Adrenal gland (tissue), 12 donors: Measurements from ENCODE around the gene RNF181. TPM values are rescaled to one million over a fixed set of nuclear protein-coding genes. Genes with fewer than 3 reads are reported as not detected.
"Not testable (repeated sequence)": the region's sequence is repeated elsewhere in the genome, so short reads cannot be mapped to it uniquely, and the experiment has no call there.

ENCODE experiments used
- DNase-seq, 7 donors: peaks; one replicate each; pipeline ENCODE4 v3.0.0-alpha.2; 2019 to 2020
- H3K27ac ChIP-seq, 5 donors: fragments of 200-600 bp; sonication (generic) in 4 of 5; 1 replicate in 3 of 5; 2 replicates in 2 of 5; pipeline versions ENCODE4 v1.5.1 to v1.8.0; 2016 to 2020; ENCODE audit warnings: mild to moderate bottlenecking in 1 of 5
- H3K27me3 ChIP-seq: fragments of 200-600 bp; 2 replicates; pipeline ENCODE4 v1.8.0; 2021
- H3K36me3 ChIP-seq, 2 donors: fragments of 200-600 bp; replicated peaks in 1 of 2; 1 replicate in 1 of 2; 2 replicates in 1 of 2; pipeline versions ENCODE4 v1.5.1 to v1.8.0; 2018 to 2022
- H3K4me1 ChIP-seq, 2 donors: fragments of 200-600 bp; replicated peaks in 1 of 2; 1 replicate in 1 of 2; 2 replicates in 1 of 2; pipeline versions ENCODE4 v1.5.1 to v1.8.0; 2018 to 2021
- H3K4me3 ChIP-seq, 4 donors: fragments of 200-600 bp; sonication (generic) in 3 of 4; one replicate each; pipeline ENCODE4 v1.5.1; 2016 to 2018
- H3K9me3 ChIP-seq, 3 donors: fragments of 200-600 bp; sonication (generic) in 1 of 3; replicated peaks in 1 of 3; 1 replicate in 2 of 3; 2 replicates in 1 of 3; pipeline versions ENCODE4 v1.5.1 to v1.8.0; 2016 to 2021
- POLR2A ChIP-seq, 2 donors: fragments of 450-650 bp; IDR thresholded peaks; one replicate each; pipeline ENCODE4 v1.6.1; 2017; ENCODE audit warnings: antibody characterized with exemption in 2 of 2, mild to moderate bottlenecking in 2 of 2, moderate library complexity in 1 of 2
- WGBS, 4 donors: extraction: QIAGEN DNeasy Blood & Tissue Kit in 2 of 4; methylation state at CpG; one replicate each; pipeline versions ENCODE4 v1.1.5 to v1.1.7; 2013 to 2017; 5-methylcytosine and 5-hydroxymethylcytosine counted together
- intact Hi-C, 2 donors: fragments of 100-400 bp; cut with DNase I; formaldehyde crosslinking; loops; one replicate each; pipeline versions ENCODE4 v1.14.1 to v1.15.0; 2022 to 2023
- polyA plus RNA-seq, 3 donors: library from polyadenylated mRNA; stranded (reverse); fragments of 200-250 nt in 2 of 3; fragments of 350-450 nt in 1 of 3; fragmentation: Illumina TruSeq in 1 of 3; extraction: RNeasy Lipid Tissue Mini Kit (QIAGEN cat#74804) in 1 of 3; gene quantifications; one replicate each; pipeline ENCODE4 v1.2.3, GENCODE V29; 2013 to 2014
- total RNA-seq, 9 donors: library from RNA; depleted of rRNA in 4 of 9; stranded (reverse); fragments of >200 nt in 4 of 9; fragments of 120-200 nt in 1 of 9; fragmentation: NEBNext Ultra II Directional in 1 of 9; extraction: Animal tissue kit (Norgen Biotek cat#: 25700) in 1 of 9; gene quantifications; one replicate each; pipeline versions ENCODE4 v1.1.0 to v1.2.4, GENCODE V29; 2013 to 2023
- TF ChIP-seq, protein P1 (sequence below), 6 experiments: fragments of 450-650 bp in 4 of 6; fragments of 200-600 bp in 2 of 6; sonication (generic) in 1 of 6; IDR thresholded peaks; 1 replicate in 5 of 6; 2 replicates in 1 of 6; pipeline versions ENCODE4 v1.5.1 to v1.8.0; 2016 to 2021; ENCODE audit warnings: antibody characterized with exemption in 6 of 6, mild to moderate bottlenecking in 2 of 6, moderate library complexity in 1 of 6
- donor health status: healthy with polysubstance abuse.
- donor health status: Bipolar disorder and iron deficiency.
- donor health status: DM: yes; HTN: yes; CAD: no.
- donor health status: DM: no; HTN: no; CAD: no.
- donor health status: DM: no; HTN: no; CAD: no.
- donor health status: DM: yes; HTN: yes; CAD: no.

Gene RNF181
- total and polyA plus RNA-seq, 12 donors = 93.8 to 295 (median 180) TPM

DNA sequence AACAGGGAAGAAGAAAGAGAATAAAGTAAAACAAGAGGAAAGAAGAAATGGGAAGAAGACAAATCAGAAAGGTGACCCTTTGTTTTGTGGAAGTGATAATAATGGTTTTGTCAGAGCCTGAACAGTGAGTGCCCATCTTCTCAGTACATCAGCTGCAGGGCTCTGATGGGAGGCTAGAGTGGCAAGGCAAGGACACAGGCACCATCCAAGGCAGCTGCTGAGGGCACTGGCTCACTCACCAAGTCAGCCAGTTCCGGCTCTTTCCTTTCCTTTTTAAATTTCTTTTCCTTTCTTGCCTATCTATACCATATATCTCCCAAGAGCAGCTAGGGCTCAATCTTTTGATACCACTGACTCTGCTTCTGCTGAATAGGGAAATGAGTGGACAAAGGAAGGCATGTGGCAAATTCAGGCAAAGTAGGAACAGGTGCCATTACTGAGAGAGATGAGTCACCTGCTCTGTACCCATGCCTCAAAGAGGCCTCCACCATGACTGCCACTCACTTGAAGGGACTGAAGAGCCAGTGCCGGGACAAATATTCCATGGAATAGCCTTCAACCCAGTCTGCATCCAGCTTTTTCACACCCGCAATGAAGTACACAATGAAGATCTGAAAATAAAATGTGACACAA lies 40.4 kb upstream of the RNF181 start:
- no peak for TF ChIP-seq POLR2A (IDR thresholded peaks at IDR 0.05)
- TF ChIP-seq, protein P1, sequence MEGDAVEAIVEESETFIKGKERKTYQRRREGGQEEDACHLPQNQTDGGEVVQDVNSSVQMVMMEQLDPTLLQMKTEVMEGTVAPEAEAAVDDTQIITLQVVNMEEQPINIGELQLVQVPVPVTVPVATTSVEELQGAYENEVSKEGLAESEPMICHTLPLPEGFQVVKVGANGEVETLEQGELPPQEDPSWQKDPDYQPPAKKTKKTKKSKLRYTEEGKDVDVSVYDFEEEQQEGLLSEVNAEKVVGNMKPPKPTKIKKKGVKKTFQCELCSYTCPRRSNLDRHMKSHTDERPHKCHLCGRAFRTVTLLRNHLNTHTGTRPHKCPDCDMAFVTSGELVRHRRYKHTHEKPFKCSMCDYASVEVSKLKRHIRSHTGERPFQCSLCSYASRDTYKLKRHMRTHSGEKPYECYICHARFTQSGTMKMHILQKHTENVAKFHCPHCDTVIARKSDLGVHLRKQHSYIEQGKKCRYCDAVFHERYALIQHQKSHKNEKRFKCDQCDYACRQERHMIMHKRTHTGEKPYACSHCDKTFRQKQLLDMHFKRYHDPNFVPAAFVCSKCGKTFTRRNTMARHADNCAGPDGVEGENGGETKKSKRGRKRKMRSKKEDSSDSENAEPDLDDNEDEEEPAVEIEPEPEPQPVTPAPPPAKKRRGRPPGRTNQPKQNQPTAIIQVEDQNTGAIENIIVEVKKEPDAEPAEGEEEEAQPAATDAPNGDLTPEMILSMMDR (IDR thresholded peaks at IDR 0.05) = no peak
- peaks cover 0 to 28% of the 10 kb centered on the region in 2 donors for H3K4me1 ChIP-seq

GRCh38 chr2:85557130-85557529 lies 38.4 kb upstream of the RNF181 start:
- Histone ChIP-seq H3K27me3 (no peaks in the 10 kb centered on the region), H3K36me3 (peaks cover 0 to 45% of the 10 kb centered on the region in 2 donors), H3K27ac (no peak overlapping the region), H3K4me3 (no peak overlapping the region), H3K4me1 (peaks cover 8 to 27% of the 10 kb centered on the region in 2 donors), H3K9me3 (no peaks in the 10 kb centered on the region)
- WGBS, 4 donors = 91 to 94% (median 92%) methylated on average over 5 of the region's 5 CpGs
- intact Hi-C loops = no loop called here
- DNase-seq = no peak
- TF ChIP-seq POLR2A (IDR thresholded peaks at IDR 0.05) = no peak
- TF ChIP-seq, protein P1 (IDR thresholded peaks at IDR 0.05) = no peak

More for the DNA sequence above, 40.4 kb upstream of the RNF181 start:
- WGBS, 4 donors = 80 to 92% (median 89%) methylated on average over 3 of the region's 3 CpGs
- Histone ChIP-seq H3K4me3 (no peak overlapping the region), H3K9me3 (no peaks in the 10 kb centered on the region), H3K27me3 (no peaks in the 10 kb centered on the region), H3K36me3 (peaks cover 0 to 63% of the 10 kb centered on the region in 2 donors), H3K27ac (no peak overlapping the region)
- DNase-seq = no peak
- intact Hi-C loops = no loop called here

- TF ChIP-seq POLR2A (IDR thresholded peaks at IDR 0.05) = no peak
- TF ChIP-seq, protein P1 (IDR thresholded peaks at IDR 0.05) = no peak
- Histone ChIP-seq H3K27me3 (no peaks in the 10 kb centered on the region), H3K4me1 (peaks cover 8 to 27% of the 10 kb centered on the region in 2 donors), H3K27ac (no peak overlapping the region), H3K9me3 (no peaks in the 10 kb centered on the region), H3K4me3 (no peak overlapping the region), H3K36me3 (peaks cover 0 to 35% of the 10 kb centered on the region in 2 donors)
- no peak for DNase-seq
- intact Hi-C loops = no loop called here
- 100% methylated on average over 1 of the region's 1 CpG for WGBS, 4 donors
These were observed 37.4 kb upstream of the RNF181 start for GRCh38 chr2:85558160-85558559.

DNA sequence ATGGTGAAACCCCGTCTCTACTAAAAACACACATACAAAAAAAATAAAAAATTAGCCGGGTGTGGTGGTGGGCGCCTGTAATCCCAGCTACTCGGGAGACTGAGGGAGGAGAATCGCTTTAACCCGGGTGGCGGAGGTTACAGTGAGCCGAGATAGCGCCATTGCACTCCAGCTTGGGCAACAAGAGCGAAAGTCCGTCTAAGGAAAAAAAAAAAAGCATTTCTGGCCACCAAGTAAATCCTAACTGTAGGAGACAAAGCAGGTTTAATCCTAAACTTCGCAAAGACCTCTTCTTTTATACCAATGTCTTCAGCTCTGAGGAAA lies 35.2 kb upstream of the RNF181 start:
- H3K36me3 ChIP-seq = peaks cover 0 to 16% of the 10 kb centered on the region in 2 donors
- peaks cover 8 to 27% of the 10 kb centered on the region in 2 donors for H3K4me1 ChIP-seq
- WGBS, 4 donors = 80 to 83% (median 82%) methylated on average over 12 of the region's 12 CpGs
- H3K9me3 ChIP-seq, H3K27ac ChIP-seq, H3K27me3 ChIP-seq, intact Hi-C loops, DNase-seq: not testable (repeated sequence)
- H3K4me3 ChIP-seq = peak overlapping the region in 2 of 4 donors; percentile 94

DNA sequence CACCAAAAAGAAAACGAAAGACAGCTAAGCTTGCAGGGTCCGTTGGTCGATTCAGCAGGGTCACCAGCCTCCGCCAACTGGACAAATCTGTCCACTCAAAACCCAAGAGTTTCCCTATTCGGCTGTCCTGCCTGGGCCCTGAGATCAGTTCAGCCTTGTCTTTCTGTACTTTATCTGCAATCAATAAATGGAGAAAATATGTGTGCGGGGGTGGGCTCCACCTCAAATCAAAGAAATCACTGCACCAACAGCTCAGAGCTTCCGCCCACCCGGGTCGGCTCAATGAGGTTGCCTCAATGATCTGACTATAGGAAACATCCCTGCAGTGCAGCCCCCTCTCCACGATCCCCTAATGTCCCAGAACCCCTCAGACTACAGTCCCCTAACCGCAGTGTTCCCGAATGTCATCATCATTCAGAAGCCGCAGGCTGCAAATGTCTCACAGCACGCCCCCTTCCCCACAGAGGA lies 34.7 kb upstream of the RNF181 start:
- intact Hi-C loops = no loop called here
- WGBS, 4 donors = 1 to 11% (median 3%) methylated on average over 5 to 14 of the region's 14 CpGs
- Histone ChIP-seq H3K9me3 (no peaks in the 10 kb centered on the region), H3K27ac (peak overlapping the region in 4 of 5 donors; percentile 81 to 95 (median 87)), H3K4me3 (peak overlapping the region; percentile 43 to 94 (median 74)), H3K36me3 (peaks cover 0 to 16% of the 10 kb centered on the region in 2 donors), H3K4me1 (peaks cover 8 to 27% of the 10 kb centered on the region in 2 donors), H3K27me3 (no peaks in the 10 kb centered on the region)
- no peak for DNase-seq
- TF ChIP-seq, protein P1 (IDR thresholded peaks at IDR 0.05) = no peak
- TF ChIP-seq POLR2A (IDR thresholded peaks at IDR 0.05) = no peak
